Measurements from ENCODE around the gene TTLL5.

- TF ChIP-seq PHF20 (CRISPR knock-in tag; IDR thresholded peaks at IDR 0.05) (no peak), MAFF (IDR thresholded peaks at IDR 0.05; ENCODE audit: low read depth, low read length) (no peak), POLR2AphosphoS5 (IDR thresholded peaks at IDR 0.05; ENCODE audit: low read depth, low read length) (no peak), CTCF (CRISPR knock-in tag; IDR thresholded peaks at IDR 0.05) (no peak), GABPB1 (CRISPR knock-in tag; IDR thresholded peaks at IDR 0.05) (no peak), NCOR1 (IDR thresholded peaks at IDR 0.05; ENCODE audit: borderline replicate concordance, low read length) (no peak), CBX1 (IDR thresholded peaks at IDR 0.05; ENCODE audit: low read depth) (no peak), USF2 (IDR thresholded peaks at IDR 0.05; ENCODE audit: low read depth, low read length) (no peak), USF2 (CRISPR knock-in tag; IDR thresholded peaks at IDR 0.05; ENCODE audit: borderline replicate concordance) (no peak)
Observed at GRCh38 chr14:75660238-75660629, 812 bp upstream of the TTLL5 start.
